H9 (cell line): ENCODE measurements around the gene JPH2. TPM values are rescaled to one million over a fixed set of nuclear protein-coding genes. Genes with fewer than 3 reads are reported as not detected.

ENCODE experiments used
- DNase-seq: peaks from one replicate; pipeline ENCODE4 v3.0.0-alpha.2; 2017
- H2AFZ ChIP-seq: one replicate; pipeline ENCODE4 v1.6.1; 2013; ENCODE audit warnings: mild to moderate bottlenecking, low read length, control low read depth, moderate library complexity
- H2AK5ac ChIP-seq: 2 replicates; pipeline ENCODE4 v1.6.1; 2013; ENCODE audit warnings: low read length, control low read depth, mixed read lengths; ENCODE audit not compliant: insufficient read length
- H2BK120ac ChIP-seq: one replicate; pipeline ENCODE4 v1.6.1; 2013; ENCODE audit warnings: low read depth, mild to moderate bottlenecking, low read length, control low read depth, inconsistent platforms; ENCODE audit not compliant: poor library complexity, severe bottlenecking
- H2BK12ac ChIP-seq: 2 replicates; pipeline ENCODE4 v1.6.1; 2013; ENCODE audit warnings: low read length, control low read depth, mixed read lengths, low read depth; ENCODE audit not compliant: insufficient read length
- H2BK15ac ChIP-seq: 2 replicates; pipeline ENCODE4 v1.6.1; 2013; ENCODE audit warnings: low read depth, low read length, control low read depth
- H2BK20ac ChIP-seq: one replicate; pipeline ENCODE4 v1.6.1; 2013; ENCODE audit warnings: low read depth, mild to moderate bottlenecking, low read length, control low read depth, inconsistent platforms; ENCODE audit not compliant: poor library complexity, severe bottlenecking
- H2BK5ac ChIP-seq: 2 replicates; pipeline ENCODE4 v1.6.1; 2013; ENCODE audit warnings: low read length, control low read depth, mixed read lengths; ENCODE audit not compliant: insufficient read length
- H3K14ac ChIP-seq: 2 replicates; pipeline ENCODE4 v1.6.1; 2013; ENCODE audit warnings: low read length, control low read depth; ENCODE audit not compliant: insufficient read depth
- H3K18ac ChIP-seq: 2 replicates; pipeline ENCODE4 v1.6.1; 2013; ENCODE audit warnings: low read depth, mild to moderate bottlenecking, mixed read lengths, low read length, control low read depth; ENCODE audit not compliant: insufficient read length
- H3K23ac ChIP-seq: 2 replicates; pipeline ENCODE4 v1.6.1; 2013; ENCODE audit warnings: low read length, control low read depth, mixed read lengths, low read depth; ENCODE audit not compliant: insufficient read length
- H3K23me2 ChIP-seq: 2 replicates; pipeline ENCODE4 v1.6.1; 2013; ENCODE audit warnings: low read depth, mild to moderate bottlenecking, mixed read lengths, low read length, control low read depth; ENCODE audit not compliant: insufficient read length, poor library complexity, severe bottlenecking
- H3K27ac ChIP-seq: 2 replicates; pipeline ENCODE4 v1.5.1; 2013; ENCODE audit warnings: low read length, control low read depth, mixed read lengths, low read depth; ENCODE audit not compliant: insufficient read length
- H3K27me3 ChIP-seq: 2 replicates; pipeline ENCODE4 v1.6.1; 2013; ENCODE audit warnings: low read length, control low read depth, inconsistent platforms; ENCODE audit not compliant: insufficient read depth
- H3K4ac ChIP-seq: 2 replicates; pipeline ENCODE4 v1.6.1; 2013; ENCODE audit warnings: low read depth, mild to moderate bottlenecking, control low read depth, inconsistent platforms, low read length, moderate library complexity
- H3K4me1 ChIP-seq: 2 replicates; pipeline ENCODE4 v1.6.1; 2013; ENCODE audit warnings: low read length, control low read depth, inconsistent platforms; ENCODE audit not compliant: insufficient read depth
- H3K4me2 ChIP-seq: 2 replicates; pipeline ENCODE4 v1.6.1; 2013; ENCODE audit warnings: low read length, control low read depth, mixed read lengths; ENCODE audit not compliant: insufficient read length, insufficient read depth
- H3K56ac ChIP-seq: 2 replicates; pipeline ENCODE4 v1.6.1; 2013; ENCODE audit warnings: low read depth, mild to moderate bottlenecking, mixed read lengths, low read length, control low read depth; ENCODE audit not compliant: insufficient read length
- H3K79me1 ChIP-seq: 2 replicates; pipeline ENCODE4 v1.6.1; 2013; ENCODE audit warnings: low read depth, mild to moderate bottlenecking, moderate library complexity, low read length, control low read depth, inconsistent platforms; ENCODE audit not compliant: insufficient read depth, poor library complexity, severe bottlenecking
- H3K79me2 ChIP-seq: 2 replicates; pipeline ENCODE4 v1.6.1; 2013; ENCODE audit warnings: low read length, control low read depth, inconsistent platforms; ENCODE audit not compliant: insufficient read depth
- H3K9ac ChIP-seq: 2 replicates; pipeline ENCODE4 v1.6.1; 2013; ENCODE audit warnings: low read length, control low read depth, mixed read lengths; ENCODE audit not compliant: insufficient read length; ENCODE audit errors: extremely low read depth
- H3K9me3 ChIP-seq: one replicate; pipeline ENCODE4 v1.6.1; 2013; ENCODE audit warnings: low read depth, low read length, inconsistent platforms; ENCODE audit not compliant: control insufficient read depth
- H3T11ph ChIP-seq: one replicate; pipeline ENCODE4 v1.6.1; 2013; ENCODE audit warnings: mild to moderate bottlenecking, low read length, control low read depth, inconsistent platforms
- H4K20me1 ChIP-seq: one replicate; pipeline ENCODE4 v1.6.1; 2013; ENCODE audit not compliant: control insufficient read depth, insufficient read length, insufficient read depth
- H4K5ac ChIP-seq: 2 replicates; pipeline ENCODE4 v1.6.1; 2013; ENCODE audit warnings: low read depth, mild to moderate bottlenecking, mixed read lengths, low read length, control low read depth; ENCODE audit not compliant: insufficient read length
- H4K8ac ChIP-seq: replicated peaks from 2 replicates; pipeline ENCODE4 v1.6.1; 2013; ENCODE audit warnings: low read length, control low read depth, mixed read lengths, low read depth; ENCODE audit not compliant: insufficient read length
- H4K91ac ChIP-seq: 2 replicates; pipeline ENCODE4 v1.6.1; 2013; ENCODE audit warnings: low read depth, mild to moderate bottlenecking, moderate library complexity, mixed read lengths, low read length, control low read depth; ENCODE audit not compliant: insufficient read length
- H3K27ac Mint-ChIP-seq, 3 experiments: 2 replicates in 2 of 3; 3 replicates in 1 of 3; pipeline ENCODE4 v1.8.0; 2020 to 2021; ENCODE audit warnings: mixed read lengths in 3 of 3, mild to moderate bottlenecking in 1 of 3, moderate library complexity in 1 of 3
- H3K27me3 Mint-ChIP-seq: 2 replicates; pipeline ENCODE4 v1.8.0; 2021; ENCODE audit warnings: low read depth, mild to moderate bottlenecking, moderate library complexity, mixed read lengths
- H3K36me3 Mint-ChIP-seq, 3 experiments: 2 replicates in 2 of 3; 3 replicates in 1 of 3; pipeline ENCODE4 v1.8.0; 2020 to 2021; ENCODE audit warnings: low read depth in 3 of 3, mixed read lengths in 3 of 3; ENCODE audit not compliant: insufficient read depth in 1 of 3
- H3K4me1 Mint-ChIP-seq, 2 experiments: 2 replicates each; pipeline ENCODE4 v1.8.0; 2020; ENCODE audit warnings: mixed read lengths in 2 of 2
- H3K4me3 Mint-ChIP-seq, 2 experiments: 2 replicates in 1 of 2; 3 replicates in 1 of 2; pipeline ENCODE4 v1.8.0; 2020 to 2021; ENCODE audit warnings: mild to moderate bottlenecking in 2 of 2, mixed read lengths in 2 of 2, moderate library complexity in 1 of 2
- H3K9me3 Mint-ChIP-seq, 2 experiments: 2 replicates in 1 of 2; 3 replicates in 1 of 2; pipeline ENCODE4 v1.8.0; 2020; ENCODE audit warnings: mild to moderate bottlenecking in 2 of 2, mixed read lengths in 2 of 2, moderate library complexity in 1 of 2
- CTCF ChIP-seq: fragments of 200-600 bp; sonication (generic); conservative IDR thresholded peaks from 3 replicates; pipeline ENCODE4 v1.8.0; 2021; ENCODE audit warnings: antibody characterized with exemption, mild to moderate bottlenecking
- WGBS: extraction: QIAGEN DNeasy Blood & Tissue Kit; methylation state at CpG from one replicate; pipeline ENCODE4 v1.1.7; 2013; ENCODE audit warnings: missing lambda C conversion rate, low lambda C conversion rate, mixed read lengths; ENCODE audit not compliant: insufficient read length; ENCODE audit errors: extremely low coverage; 5-methylcytosine and 5-hydroxymethylcytosine counted together
- total RNA-seq: library from RNA; stranded (reverse); gene quantifications from 2 replicates; pipeline ENCODE4 v1.2.1, GENCODE V29; 2021

Gene JPH2
- total RNA-seq, 1 experiment from 2014 or later: 0.31 TPM

GRCh38 chr20:44118185-44119033 is 68.6 kb downstream of the JPH2 start:
- Histone ChIP-seq H3K79me2 (no peaks in the 10 kb centered on the region), H3K23me2 (no peaks in the 10 kb centered on the region), H3K9me3 (no peaks in the 10 kb centered on the region), H3K4me1 (no peaks in the 10 kb centered on the region), H2BK12ac (no peak overlapping the region), H2BK120ac (no peak overlapping the region), H2AK5ac (no peak overlapping the region), H3T11ph (no peak overlapping the region), H3K79me1 (no peaks in the 10 kb centered on the region), H3K23ac (no peak overlapping the region), H3K14ac (no peak overlapping the region), H3K9ac (no peak overlapping the region), H4K8ac (no peak overlapping the region), H4K91ac (no peak overlapping the region), H2BK20ac (no peak overlapping the region), H4K20me1 (no peaks in the 10 kb centered on the region), H3K56ac (no peak overlapping the region), H3K4ac (no peak overlapping the region), H3K18ac (no peak overlapping the region), H3K27me3 (no peaks in the 10 kb centered on the region), H4K5ac (no peak overlapping the region), H2BK15ac (no peak overlapping the region), H3K4me2 (no peak overlapping the region), H3K27ac (no peak overlapping the region), H2AFZ (no peak overlapping the region), H2BK5ac (no peak overlapping the region)
- Mint-ChIP-seq H3K27ac (no peak overlapping the region), H3K27me3 (no peaks in the 10 kb centered on the region), H3K36me3 (no peaks in the 10 kb centered on the region), H3K4me1 (peaks cover 3 to 15% of the 10 kb centered on the region in 2 experiments; a peak in 3 of 4 replicates), H3K4me3 (no peak overlapping the region), H3K9me3 (no peaks in the 10 kb centered on the region; a peak in 1 of 5 replicates)
- WGBS: no CpG with 5 or more reads among the region's 9 CpGs
- no peak for TF ChIP-seq CTCF
- DNase-seq: no peak
